ENCODE measurements around the gene NEGR1.

Gene NEGR1

GRCh38 chr1:72227667-72228066 lies 54.7 kb downstream of the NEGR1 start:
- H3K4me3 ChIP-seq (ENCODE audit: low read depth, low read length), result no peak overlapping the region
- TF ChIP-seq CTCF (IDR thresholded peaks at IDR 0.05; ENCODE audit: low read depth, low read length), result no peak
- DNase-seq (ENCODE audit: low read depth, low spot score), result no peak
- in situ Hi-C loops (cut with HindIII; ENCODE audit: low sequenced_read_pairs), result no loop called here

DNA sequence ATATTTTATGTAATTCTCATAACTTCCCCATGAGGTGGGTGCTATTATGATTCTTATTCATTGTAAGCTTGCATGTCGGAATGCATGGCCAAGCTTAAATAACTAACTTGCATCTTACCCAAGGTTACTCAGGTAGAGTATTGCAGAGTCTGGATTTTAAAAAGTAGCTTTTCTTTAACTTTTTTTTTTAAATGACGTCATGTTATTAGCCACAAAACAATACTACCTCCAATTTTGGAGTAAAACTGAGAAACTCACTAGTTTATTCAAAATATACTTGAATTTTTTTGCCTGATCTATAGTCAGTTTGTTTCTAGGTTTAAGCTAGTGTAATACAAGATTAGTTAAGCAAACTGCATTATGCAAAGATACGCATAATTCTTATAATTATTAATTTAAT lies 57.8 kb downstream of the NEGR1 start:
- H3K4me3 ChIP-seq (ENCODE audit: low read depth, low read length), result no peak overlapping the region
- TF ChIP-seq CTCF (IDR thresholded peaks at IDR 0.05; ENCODE audit: low read depth, low read length), result no peak
- in situ Hi-C loops (cut with HindIII; ENCODE audit: low sequenced_read_pairs), result no loop called here
- DNase-seq (ENCODE audit: low read depth, low spot score), result no peak

- in situ Hi-C loops (cut with HindIII; ENCODE audit: low sequenced_read_pairs), result no loop called here
- no peak for TF ChIP-seq CTCF (IDR thresholded peaks at IDR 0.05; ENCODE audit: low read depth, low read length)
- no peak overlapping the region for H3K4me3 ChIP-seq (ENCODE audit: low read depth, low read length)
- DNase-seq (ENCODE audit: low read depth, low spot score), result no peak
These were observed 60.5 kb downstream of the NEGR1 start for GRCh38 chr1:72221811-72222210.

DNA sequence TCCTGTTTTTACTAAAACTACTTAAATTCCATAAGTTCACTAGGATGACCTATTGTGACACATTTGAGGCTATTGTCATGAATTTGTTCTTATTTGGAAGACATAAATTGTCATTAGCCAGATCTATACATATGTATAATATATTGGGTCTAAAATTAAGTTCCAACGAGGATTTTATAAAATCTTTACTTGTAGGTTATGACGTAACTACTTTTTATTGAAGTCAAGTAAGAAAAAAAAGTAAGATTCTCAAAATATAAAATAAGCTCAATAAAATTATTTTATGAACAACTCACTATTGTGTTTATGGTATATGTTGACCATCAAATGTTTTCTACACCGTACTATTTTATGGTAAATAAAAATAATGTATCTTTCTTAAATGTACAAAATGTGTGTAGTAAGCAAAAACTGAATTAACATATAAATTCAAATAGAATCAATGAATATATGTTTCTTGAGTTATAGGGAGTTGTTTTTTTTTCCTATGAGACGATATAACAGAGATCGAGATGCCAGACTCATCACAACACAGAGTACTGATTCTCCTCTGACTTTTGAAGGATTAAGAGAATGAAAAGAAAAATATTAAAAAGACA lies 64.1 kb downstream of the NEGR1 start:
- in situ Hi-C loops (cut with HindIII; ENCODE audit: low sequenced_read_pairs), result no loop called here
- DNase-seq (ENCODE audit: low read depth, low spot score), result no peak
- TF ChIP-seq CTCF (IDR thresholded peaks at IDR 0.05; ENCODE audit: low read depth, low read length), result no peak
- no peak overlapping the region for H3K4me3 ChIP-seq (ENCODE audit: low read depth, low read length)

GRCh38 chr1:72207059-72207458 lies 75.3 kb downstream of the NEGR1 start:
- in situ Hi-C loops (cut with HindIII; ENCODE audit: low sequenced_read_pairs), result no loop called here

DNA sequence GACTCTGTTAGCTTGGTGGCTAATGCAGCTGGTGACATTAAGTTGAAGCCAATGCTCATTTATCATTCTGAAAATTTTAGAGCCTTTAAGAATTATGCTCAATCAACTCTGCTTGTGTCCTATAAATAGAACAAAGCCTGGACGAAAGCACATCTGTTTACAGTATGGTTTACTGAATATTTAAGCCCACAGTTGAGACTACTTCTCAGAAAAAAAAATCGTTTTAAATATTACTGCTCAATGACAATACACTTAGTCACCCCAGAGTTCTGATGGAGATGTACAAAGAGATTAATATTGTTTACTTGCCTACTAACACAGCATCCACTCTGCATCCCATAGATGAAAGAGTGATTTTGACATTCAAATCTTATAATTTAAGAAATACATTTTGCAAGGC lies 79.6 kb downstream of the NEGR1 start:
- TF ChIP-seq CTCF (IDR thresholded peaks at IDR 0.05; ENCODE audit: low read depth, low read length), result no peak
- H3K4me3 ChIP-seq (ENCODE audit: low read depth, low read length), result no peak overlapping the region
- in situ Hi-C loops (cut with HindIII; ENCODE audit: low sequenced_read_pairs), result no loop called here
- DNase-seq (ENCODE audit: low read depth, low spot score), result no peak

More at GRCh38 chr1:72207059-72207458, 75.3 kb downstream of the NEGR1 start:
- no peak for DNase-seq (ENCODE audit: low read depth, low spot score)
- H3K4me3 ChIP-seq (ENCODE audit: low read depth, low read length), result no peak overlapping the region
- TF ChIP-seq CTCF (IDR thresholded peaks at IDR 0.05; ENCODE audit: low read depth, low read length), result no peak

GRCh38 chr1:72197786-72198185 lies 84.6 kb downstream of the NEGR1 start:
- DNase-seq (ENCODE audit: low read depth, low spot score), result no peak
- no peak overlapping the region for H3K4me3 ChIP-seq (ENCODE audit: low read depth, low read length)
- no peak for TF ChIP-seq CTCF (IDR thresholded peaks at IDR 0.05; ENCODE audit: low read depth, low read length)
- in situ Hi-C loops (cut with HindIII; ENCODE audit: low sequenced_read_pairs), result no loop called here
